ENCODE data around the gene WDR20.
"Not testable (repeated sequence)": the region's sequence is repeated elsewhere in the genome, so short reads cannot be mapped to it uniquely, and the experiment has no call there.

Gene WDR20

GRCh38 chr14:102139286-102140026 lies at the start of gene WDR20:
Gene WDR20 (plus strand): TSS chr14:102139897. CDS start chr14:102139924, 27 bp downstream.
- peak; percentile 99 for DNase-seq (ENCODE audit: low read depth in 2 of 2)

GRCh38 chr14:102090713-102091112 lies 49.0 kb upstream of the WDR20 start:
- DNase-seq (ENCODE audit: low read depth in 2 of 2), result no peak

- DNase-seq (ENCODE audit: low read depth in 2 of 2), result no peak
Measured at GRCh38 chr14:102092806-102093205, 46.9 kb upstream of the WDR20 start.

GRCh38 chr14:102094101-102094500 lies 45.6 kb upstream of the WDR20 start:
- no peak for DNase-seq (ENCODE audit: low read depth in 2 of 2)

- DNase-seq (ENCODE audit: low read depth in 2 of 2), result no peak
Measured at GRCh38 chr14:102095231-102095870, 44.3 kb upstream of the WDR20 start.

- no peak for DNase-seq (ENCODE audit: low read depth in 2 of 2)
Measured at GRCh38 chr14:102095871-102096568, 43.7 kb upstream of the WDR20 start.

- DNase-seq (ENCODE audit: low read depth in 2 of 2), result peak; percentile 61 to 67
Measured at GRCh38 chr14:102096569-102097188, 43.0 kb upstream of the WDR20 start.

GRCh38 chr14:102097441-102098135 lies 42.1 kb upstream of the WDR20 start:
- no peak for DNase-seq (ENCODE audit: low read depth in 2 of 2)

- DNase-seq (ENCODE audit: low read depth in 2 of 2), result no peak
Measured at GRCh38 chr14:102103062-102103695, 36.5 kb upstream of the WDR20 start.

GRCh38 chr14:102105369-102105768 lies 34.3 kb upstream of the WDR20 start:
- DNase-seq (ENCODE audit: low read depth in 2 of 2), result no peak

GRCh38 chr14:102109332-102109731 lies 30.4 kb upstream of the WDR20 start:
- DNase-seq (ENCODE audit: low read depth in 2 of 2), result not testable (repeated sequence)

GRCh38 chr14:102111101-102111500 lies 28.6 kb upstream of the WDR20 start:
- no peak for DNase-seq (ENCODE audit: low read depth in 2 of 2)

GRCh38 chr14:102116361-102117180 lies 23.1 kb upstream of the WDR20 start:
- no peak for DNase-seq (ENCODE audit: low read depth in 2 of 2)

GRCh38 chr14:102117852-102118251 lies 21.8 kb upstream of the WDR20 start:
- no peak for DNase-seq (ENCODE audit: low read depth in 2 of 2)

GRCh38 chr14:102120888-102121287 lies 18.8 kb upstream of the WDR20 start:
- no peak for DNase-seq (ENCODE audit: low read depth in 2 of 2)

GRCh38 chr14:102121567-102121966 lies 18.1 kb upstream of the WDR20 start:
- no peak for DNase-seq (ENCODE audit: low read depth in 2 of 2)

GRCh38 chr14:102124419-102124818 lies 15.3 kb upstream of the WDR20 start:
- DNase-seq (ENCODE audit: low read depth in 2 of 2), result no peak

- DNase-seq (ENCODE audit: low read depth in 2 of 2), result no peak
Measured at GRCh38 chr14:102125546-102125945, 14.2 kb upstream of the WDR20 start.

- no peak for DNase-seq (ENCODE audit: low read depth in 2 of 2)
Measured at GRCh38 chr14:102126807-102127455, 12.8 kb upstream of the WDR20 start.

GRCh38 chr14:102131741-102132140 lies 8.0 kb upstream of the WDR20 start:
- DNase-seq (ENCODE audit: low read depth in 2 of 2), result no peak
